Fibroblast of the conjunctiva (primary cell): ENCODE results near the gene TBXAS1.

Experiments
- DNase-seq: peaks from one replicate; pipeline ENCODE4 v3.0.0-alpha.2; 2010; ENCODE audit warnings: low read depth

Gene TBXAS1

GRCh38 chr7:140004672-140005071, 175.6 kb downstream of the TBXAS1 start:
- DNase-seq = no peak

GRCh38 chr7:140005341-140005740, 176.3 kb downstream of the TBXAS1 start:
- DNase-seq = no peak

GRCh38 chr7:140005754-140006503, 176.9 kb downstream of the TBXAS1 start:
- DNase-seq = no peak

- no peak for DNase-seq
Measured at GRCh38 chr7:140006600-140006999, 177.5 kb downstream of the TBXAS1 start.

- DNase-seq = no peak
Measured at GRCh38 chr7:140007051-140007690, 178.1 kb downstream of the TBXAS1 start.

GRCh38 chr7:140008755-140009610, 179.9 kb downstream of the TBXAS1 start:
- DNase-seq = no peak

- DNase-seq = no peak
Measured at GRCh38 chr7:140009735-140010134, 180.7 kb downstream of the TBXAS1 start.

- no peak for DNase-seq
Measured at GRCh38 chr7:140010194-140010895, 181.3 kb downstream of the TBXAS1 start.

- DNase-seq = no peak
Measured at GRCh38 chr7:140013676-140014075, 184.6 kb downstream of the TBXAS1 start.

- DNase-seq = no peak
Measured at GRCh38 chr7:140014123-140014522, 185.1 kb downstream of the TBXAS1 start.

GRCh38 chr7:140015471-140015970, 186.5 kb downstream of the TBXAS1 start:
- no peak for DNase-seq

- no peak for DNase-seq
Measured at GRCh38 chr7:140016540-140016939, 187.5 kb downstream of the TBXAS1 start.

- no peak for DNase-seq
Measured at GRCh38 chr7:140017034-140017433, 188.0 kb downstream of the TBXAS1 start.

GRCh38 chr7:140017543-140017942, 188.5 kb downstream of the TBXAS1 start:
- DNase-seq = no peak

GRCh38 chr7:140018125-140019043, 189.3 kb downstream of the TBXAS1 start:
- no peak for DNase-seq

GRCh38 chr7:140019172-140019571, 190.1 kb downstream of the TBXAS1 start:
- no peak for DNase-seq

- no peak for DNase-seq
Measured at GRCh38 chr7:140019606-140020005, 190.5 kb downstream of the TBXAS1 start.

GRCh38 chr7:140021603-140022002, 192.5 kb downstream of the TBXAS1 start:
- DNase-seq = no peak

- no peak for DNase-seq
Measured at GRCh38 chr7:140022582-140023211, 193.6 kb downstream of the TBXAS1 start.

- DNase-seq = no peak
Measured at GRCh38 chr7:140023728-140024127, 194.7 kb downstream of the TBXAS1 start.
